Neural crest cell (in vitro differentiated cells): Measurements from ENCODE around the gene ZSCAN21. TPM values are rescaled to one million over a fixed set of nuclear protein-coding genes. Genes with fewer than 3 reads are reported as not detected.

ENCODE experiments used
- DNase-seq: peaks from one replicate; pipeline ENCODE4 v3.0.0; 2021; ENCODE audit warnings: low read depth, mixed read lengths, low spot score
- H3K27ac Mint-ChIP-seq: one replicate; pipeline ENCODE4 v1.8.0; 2021; ENCODE audit warnings: mild to moderate bottlenecking, mixed read lengths; ENCODE audit not compliant: unreplicated experiment
- H3K27me3 Mint-ChIP-seq: 2 replicates; pipeline ENCODE4 v1.8.0; 2021; ENCODE audit warnings: low read depth, mild to moderate bottlenecking, mixed read lengths
- H3K36me3 Mint-ChIP-seq: 2 replicates; pipeline ENCODE4 v1.8.0; 2021; ENCODE audit warnings: low read depth, mild to moderate bottlenecking, mixed read lengths
- H3K4me1 Mint-ChIP-seq: 2 replicates; pipeline ENCODE4 v1.8.0; 2021; ENCODE audit warnings: mixed read lengths
- H3K4me3 Mint-ChIP-seq: one replicate; pipeline ENCODE4 v1.8.0; 2021; ENCODE audit warnings: mild to moderate bottlenecking, mixed read lengths
- H3K9me3 Mint-ChIP-seq: 2 replicates; pipeline ENCODE4 v1.8.0; 2021; ENCODE audit warnings: mixed read lengths
- CTCF ChIP-seq: fragments of 200-600 bp; sonication (generic); conservative IDR thresholded peaks from 2 replicates; pipeline ENCODE4 v1.5.0; 2021; ENCODE audit warnings: antibody characterized with exemption, mild to moderate bottlenecking
- total RNA-seq: library from RNA; stranded (reverse); gene quantifications from 2 replicates; pipeline ENCODE4 v1.2.1, GENCODE V29; 2021

The ZSCAN21 gene
- total RNA-seq, 1 donor from 2014 or later, result 20.3 TPM

GRCh38 chr7:100034871-100035510 is 14.6 kb upstream of the ZSCAN21 start:
- H3K27me3 Mint-ChIP-seq, result no peaks in the 10 kb centered on the region
- H3K4me1 Mint-ChIP-seq, result no peaks in the 10 kb centered on the region
- H3K4me3 Mint-ChIP-seq, result no peak overlapping the region
- peaks cover 39% of the 10 kb centered on the region for H3K36me3 Mint-ChIP-seq
- H3K27ac Mint-ChIP-seq, result no peak overlapping the region
- no peaks in the 10 kb centered on the region for H3K9me3 Mint-ChIP-seq
- TF ChIP-seq CTCF, result no peak
- DNase-seq, result no peak

- no peak overlapping the region for H3K4me3 Mint-ChIP-seq
- H3K27me3 Mint-ChIP-seq, result no peaks in the 10 kb centered on the region
- peaks cover 32% of the 10 kb centered on the region for H3K36me3 Mint-ChIP-seq
- no peak for DNase-seq
- H3K4me1 Mint-ChIP-seq, result no peaks in the 10 kb centered on the region
- H3K27ac Mint-ChIP-seq, result no peak overlapping the region
- no peak for TF ChIP-seq CTCF
- H3K9me3 Mint-ChIP-seq, result no peaks in the 10 kb centered on the region
Measured at GRCh38 chr7:100035876-100036275, 13.7 kb upstream of the ZSCAN21 start.

GRCh38 chr7:100038326-100038725 is 11.2 kb upstream of the ZSCAN21 start:
- Mint-ChIP-seq H3K4me3 (no peak overlapping the region), H3K27ac (no peak overlapping the region), H3K4me1 (no peaks in the 10 kb centered on the region), H3K36me3 (peaks cover 28% of the 10 kb centered on the region), H3K27me3 (no peaks in the 10 kb centered on the region), H3K9me3 (no peaks in the 10 kb centered on the region)
- DNase-seq, result no peak
- TF ChIP-seq CTCF, result no peak

- no peak for DNase-seq
- TF ChIP-seq CTCF, result no peak
- H3K27me3 Mint-ChIP-seq, result no peaks in the 10 kb centered on the region
- H3K27ac Mint-ChIP-seq, result no peak overlapping the region
- H3K4me3 Mint-ChIP-seq, result no peak overlapping the region
- no peaks in the 10 kb centered on the region for H3K4me1 Mint-ChIP-seq
- H3K36me3 Mint-ChIP-seq, result peaks cover 17% of the 10 kb centered on the region
- H3K9me3 Mint-ChIP-seq, result no peaks in the 10 kb centered on the region
Measured at GRCh38 chr7:100040575-100040974, 9.0 kb upstream of the ZSCAN21 start.

- Mint-ChIP-seq H3K4me1 (peaks cover 9% of the 10 kb centered on the region), H3K27ac (no peak overlapping the region), H3K27me3 (no peaks in the 10 kb centered on the region), H3K9me3 (no peaks in the 10 kb centered on the region), H3K4me3 (no peak overlapping the region), H3K36me3 (peaks cover 5% of the 10 kb centered on the region)
- DNase-seq, result no peak
- TF ChIP-seq CTCF, result no peak
Measured at GRCh38 chr7:100044718-100045117, 4.9 kb upstream of the ZSCAN21 start.
